ENCODE results near the gene ZBTB45.
"Not testable (repeated sequence)": the region's sequence is repeated elsewhere in the genome, so short reads cannot be mapped to it uniquely, and the experiment has no call there.

The ZBTB45 gene

GRCh38 chr19:58507602-58508223 lies 11.9 kb downstream of the ZBTB45 start:
- not testable (repeated sequence) for ATAC-seq

- no peak for TF ChIP-seq SNAI2 (CRISPR knock-in tag; IDR thresholded peaks at IDR 0.05)
- TF ChIP-seq TOX (CRISPR knock-in tag; IDR thresholded peaks at IDR 0.05; ENCODE audit: borderline replicate concordance), result no peak
- no peak for TF ChIP-seq GLIS3 (CRISPR knock-in tag; IDR thresholded peaks at IDR 0.05)
- TF ChIP-seq, protein P1, sequence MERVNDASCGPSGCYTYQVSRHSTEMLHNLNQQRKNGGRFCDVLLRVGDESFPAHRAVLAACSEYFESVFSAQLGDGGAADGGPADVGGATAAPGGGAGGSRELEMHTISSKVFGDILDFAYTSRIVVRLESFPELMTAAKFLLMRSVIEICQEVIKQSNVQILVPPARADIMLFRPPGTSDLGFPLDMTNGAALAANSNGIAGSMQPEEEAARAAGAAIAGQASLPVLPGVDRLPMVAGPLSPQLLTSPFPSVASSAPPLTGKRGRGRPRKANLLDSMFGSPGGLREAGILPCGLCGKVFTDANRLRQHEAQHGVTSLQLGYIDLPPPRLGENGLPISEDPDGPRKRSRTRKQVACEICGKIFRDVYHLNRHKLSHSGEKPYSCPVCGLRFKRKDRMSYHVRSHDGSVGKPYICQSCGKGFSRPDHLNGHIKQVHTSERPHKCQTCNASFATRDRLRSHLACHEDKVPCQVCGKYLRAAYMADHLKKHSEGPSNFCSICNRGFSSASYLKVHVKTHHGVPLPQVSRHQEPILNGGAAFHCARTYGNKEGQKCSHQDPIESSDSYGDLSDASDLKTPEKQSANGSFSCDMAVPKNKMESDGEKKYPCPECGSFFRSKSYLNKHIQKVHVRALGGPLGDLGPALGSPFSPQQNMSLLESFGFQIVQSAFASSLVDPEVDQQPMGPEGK (CRISPR knock-in tag; IDR thresholded peaks at IDR 0.05; ENCODE audit: borderline replicate concordance), result no peak
- TF ChIP-seq ZNF8 (CRISPR knock-in tag; IDR thresholded peaks at IDR 0.05), result no peak
- no peak for TF ChIP-seq PPARA (CRISPR knock-in tag; IDR thresholded peaks at IDR 0.05; ENCODE audit: borderline replicate concordance)
- TF ChIP-seq ARNTL (CRISPR knock-in tag; IDR thresholded peaks at IDR 0.05; ENCODE audit: borderline replicate concordance, low read depth), result no peak
- no peak for TF ChIP-seq ESRRG (CRISPR knock-in tag; IDR thresholded peaks at IDR 0.05)
- TF ChIP-seq TCF4 (CRISPR knock-in tag; IDR thresholded peaks at IDR 0.05; ENCODE audit: borderline replicate concordance), result no peak
- no peak for TF ChIP-seq BACH2 (CRISPR knock-in tag; IDR thresholded peaks at IDR 0.05; ENCODE audit: borderline replicate concordance)
- TF ChIP-seq ZFP30 (CRISPR knock-in tag; IDR thresholded peaks at IDR 0.05), result no peak
- TF ChIP-seq CSDC2 (CRISPR knock-in tag; IDR thresholded peaks at IDR 0.05), result no peak
- TF ChIP-seq OSR1 (CRISPR knock-in tag; IDR thresholded peaks at IDR 0.05), result no peak
- TF ChIP-seq, protein P2, sequence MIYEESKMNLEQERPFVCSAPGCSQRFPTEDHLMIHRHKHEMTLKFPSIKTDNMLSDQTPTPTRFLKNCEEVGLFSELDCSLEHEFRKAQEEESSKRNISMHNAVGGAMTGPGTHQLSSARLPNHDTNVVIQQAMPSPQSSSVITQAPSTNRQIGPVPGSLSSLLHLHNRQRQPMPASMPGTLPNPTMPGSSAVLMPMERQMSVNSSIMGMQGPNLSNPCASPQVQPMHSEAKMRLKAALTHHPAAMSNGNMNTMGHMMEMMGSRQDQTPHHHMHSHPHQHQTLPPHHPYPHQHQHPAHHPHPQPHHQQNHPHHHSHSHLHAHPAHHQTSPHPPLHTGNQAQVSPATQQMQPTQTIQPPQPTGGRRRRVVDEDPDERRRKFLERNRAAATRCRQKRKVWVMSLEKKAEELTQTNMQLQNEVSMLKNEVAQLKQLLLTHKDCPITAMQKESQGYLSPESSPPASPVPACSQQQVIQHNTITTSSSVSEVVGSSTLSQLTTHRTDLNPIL (CRISPR knock-in tag; IDR thresholded peaks at IDR 0.05; ENCODE audit: low read depth), result no peak
- no peak for TF ChIP-seq RARB (CRISPR knock-in tag; IDR thresholded peaks at IDR 0.05)
- TF ChIP-seq, protein P3, sequence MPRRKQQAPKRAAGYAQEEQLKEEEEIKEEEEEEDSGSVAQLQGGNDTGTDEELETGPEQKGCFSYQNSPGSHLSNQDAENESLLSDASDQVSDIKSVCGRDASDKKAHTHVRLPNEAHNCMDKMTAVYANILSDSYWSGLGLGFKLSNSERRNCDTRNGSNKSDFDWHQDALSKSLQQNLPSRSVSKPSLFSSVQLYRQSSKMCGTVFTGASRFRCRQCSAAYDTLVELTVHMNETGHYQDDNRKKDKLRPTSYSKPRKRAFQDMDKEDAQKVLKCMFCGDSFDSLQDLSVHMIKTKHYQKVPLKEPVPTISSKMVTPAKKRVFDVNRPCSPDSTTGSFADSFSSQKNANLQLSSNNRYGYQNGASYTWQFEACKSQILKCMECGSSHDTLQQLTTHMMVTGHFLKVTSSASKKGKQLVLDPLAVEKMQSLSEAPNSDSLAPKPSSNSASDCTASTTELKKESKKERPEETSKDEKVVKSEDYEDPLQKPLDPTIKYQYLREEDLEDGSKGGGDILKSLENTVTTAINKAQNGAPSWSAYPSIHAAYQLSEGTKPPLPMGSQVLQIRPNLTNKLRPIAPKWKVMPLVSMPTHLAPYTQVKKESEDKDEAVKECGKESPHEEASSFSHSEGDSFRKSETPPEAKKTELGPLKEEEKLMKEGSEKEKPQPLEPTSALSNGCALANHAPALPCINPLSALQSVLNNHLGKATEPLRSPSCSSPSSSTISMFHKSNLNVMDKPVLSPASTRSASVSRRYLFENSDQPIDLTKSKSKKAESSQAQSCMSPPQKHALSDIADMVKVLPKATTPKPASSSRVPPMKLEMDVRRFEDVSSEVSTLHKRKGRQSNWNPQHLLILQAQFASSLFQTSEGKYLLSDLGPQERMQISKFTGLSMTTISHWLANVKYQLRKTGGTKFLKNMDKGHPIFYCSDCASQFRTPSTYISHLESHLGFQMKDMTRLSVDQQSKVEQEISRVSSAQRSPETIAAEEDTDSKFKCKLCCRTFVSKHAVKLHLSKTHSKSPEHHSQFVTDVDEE (CRISPR knock-in tag; IDR thresholded peaks at IDR 0.05), result no peak
- ATAC-seq, result no peak
Observed at GRCh38 chr19:58500242-58500641, 19.4 kb downstream of the ZBTB45 start.

DNA sequence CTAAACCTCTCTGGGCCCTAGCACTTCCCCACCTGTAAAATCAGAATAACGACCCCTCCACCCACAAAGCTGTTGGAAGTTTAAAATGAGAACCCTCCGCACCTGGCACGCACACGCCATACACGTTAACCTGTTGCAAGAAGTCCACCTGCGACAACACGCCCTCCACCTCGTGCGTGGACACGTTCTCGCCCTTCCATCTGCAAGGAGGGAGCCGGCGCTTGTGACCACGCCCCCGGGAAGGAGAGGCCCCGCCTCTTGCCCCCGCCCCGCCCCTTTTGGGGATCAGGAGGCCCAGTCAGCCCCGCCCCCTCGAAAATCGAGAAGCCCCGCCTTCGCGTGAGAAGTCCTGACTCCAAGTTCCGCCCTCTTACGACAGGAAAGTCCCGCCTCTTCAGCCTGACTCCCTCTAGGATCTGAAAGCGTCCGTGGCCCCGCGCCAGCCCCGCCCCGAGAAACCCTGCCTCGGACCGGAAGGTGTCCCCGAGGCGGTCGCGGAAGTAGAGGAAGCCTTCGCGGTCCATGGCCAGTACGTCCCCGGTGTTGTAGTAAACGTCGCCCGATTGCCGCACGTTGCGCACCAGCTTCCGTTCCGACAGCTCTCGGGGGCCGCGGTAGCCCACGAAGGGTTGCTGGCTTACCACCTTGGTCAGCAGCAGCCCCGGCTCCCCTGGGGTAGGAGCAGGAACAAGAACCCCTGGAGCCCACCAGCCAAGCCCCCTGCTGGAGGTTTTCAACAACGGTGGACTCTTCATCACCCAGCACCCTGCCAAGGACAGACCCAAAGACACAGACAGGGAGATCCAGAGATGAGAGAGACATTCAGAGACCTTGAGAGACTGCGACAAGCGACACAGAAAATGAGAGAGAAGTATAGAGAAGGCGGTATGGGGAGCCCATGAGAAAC lies 20.3 kb downstream of the ZBTB45 start:
- peak; percentile 99 for ATAC-seq
- TF ChIP-seq ZFP3 (CRISPR knock-in tag; IDR thresholded peaks at IDR 0.05), result 0 out of 2 replicates have a peak, but pooled peaks have one; percentile 29
- TF ChIP-seq, protein P2 (CRISPR knock-in tag; IDR thresholded peaks at IDR 0.05; ENCODE audit: low read depth), result no peak
- TF ChIP-seq PPARA (CRISPR knock-in tag; IDR thresholded peaks at IDR 0.05; ENCODE audit: borderline replicate concordance), result no peak
- TF ChIP-seq CSDC2 (CRISPR knock-in tag; IDR thresholded peaks at IDR 0.05), result no peak
- TF ChIP-seq ARNTL (CRISPR knock-in tag; IDR thresholded peaks at IDR 0.05; ENCODE audit: borderline replicate concordance, low read depth), result no peak
- 0 out of 2 replicates have a peak, but pooled peaks have one; percentile 31 for TF ChIP-seq GLIS3 (CRISPR knock-in tag; IDR thresholded peaks at IDR 0.05)
- no peak for TF ChIP-seq ISL1 (CRISPR knock-in tag; IDR thresholded peaks at IDR 0.05)
- TF ChIP-seq CSRNP3 (CRISPR knock-in tag; IDR thresholded peaks at IDR 0.05), result no peak
- TF ChIP-seq, protein P3 (CRISPR knock-in tag; IDR thresholded peaks at IDR 0.05), result peak; percentile 58; the same call in 1 of the 2 replicates
- no peak for TF ChIP-seq TOX (CRISPR knock-in tag; IDR thresholded peaks at IDR 0.05; ENCODE audit: borderline replicate concordance)

All from SK-N-SH treated with all-trans-retinoic acid at 6 μM for 48 hours (cell line).